Mesenchymal stem cell (in vitro differentiated cells and primary cell): ENCODE measurements around the gene TNFAIP8.

ENCODE experiments used
- DNase-seq: peaks from one replicate; pipeline ENCODE4 v3.0.0-alpha.2; 2013
- H2AFZ ChIP-seq: one replicate; pipeline ENCODE4 v1.6.1; 2013; ENCODE audit warnings: low read depth, mild to moderate bottlenecking, control low read depth, inconsistent platforms, low read length, moderate library complexity
- H2AK5ac ChIP-seq: 2 replicates; pipeline ENCODE4 v1.6.1; 2013; ENCODE audit warnings: low read length, moderate library complexity, mild to moderate bottlenecking, inconsistent platforms; ENCODE audit not compliant: severe bottlenecking
- H2BK120ac ChIP-seq: one replicate; pipeline ENCODE4 v1.6.1; 2013; ENCODE audit warnings: low read depth, mild to moderate bottlenecking, inconsistent platforms, low read length, moderate library complexity
- H2BK12ac ChIP-seq, 2 experiments: one replicate each; pipeline ENCODE4 v1.6.1; 2013; ENCODE audit warnings: inconsistent platforms in 2 of 2, low read length in 2 of 2, mild to moderate bottlenecking in 2 of 2, moderate library complexity in 2 of 2, control low read depth in 1 of 2
- H2BK15ac ChIP-seq: one replicate; pipeline ENCODE4 v1.6.1; 2013; ENCODE audit warnings: mild to moderate bottlenecking, low read depth, inconsistent platforms; ENCODE audit not compliant: poor library complexity, severe bottlenecking
- H2BK5ac ChIP-seq: 2 replicates; pipeline ENCODE4 v1.6.1; 2013; ENCODE audit warnings: low read depth, mild to moderate bottlenecking, low read length, control low read depth, inconsistent platforms; ENCODE audit not compliant: poor library complexity, severe bottlenecking
- H3K14ac ChIP-seq, 2 experiments: one replicate each; pipeline ENCODE4 v1.6.1; 2013; ENCODE audit warnings: inconsistent platforms in 2 of 2, low read length in 2 of 2, control low read depth in 1 of 2, mild to moderate bottlenecking in 1 of 2, moderate library complexity in 1 of 2
- H3K18ac ChIP-seq, 2 experiments: one replicate each; pipeline ENCODE4 v1.6.1; 2013; ENCODE audit warnings: inconsistent platforms in 2 of 2, low read length in 2 of 2, control low read depth in 1 of 2, low read depth in 1 of 2, mild to moderate bottlenecking in 1 of 2
- H3K23ac ChIP-seq, 2 experiments: one replicate each; pipeline ENCODE4 v1.6.1; 2013; ENCODE audit warnings: inconsistent platforms in 2 of 2, low read length in 2 of 2, mild to moderate bottlenecking in 2 of 2, moderate library complexity in 2 of 2, control low read depth in 1 of 2
- H3K27ac ChIP-seq: 2 replicates; pipeline ENCODE4 v1.5.1; 2013; ENCODE audit warnings: mild to moderate bottlenecking, moderate library complexity, low read length, control low read depth, inconsistent platforms; ENCODE audit not compliant: poor library complexity, severe bottlenecking
- H3K27me3 ChIP-seq, 2 experiments: 2 replicates each; pipeline versions ENCODE4 v1.6.1 to v1.7.0; 2013; ENCODE audit warnings: low read length in 2 of 2, mild to moderate bottlenecking in 2 of 2, moderate library complexity in 2 of 2, control low read depth in 1 of 2, inconsistent platforms in 1 of 2; ENCODE audit not compliant: control insufficient read depth in 1 of 2, insufficient read depth in 1 of 2
- H3K36me3 ChIP-seq, 2 experiments: 2 replicates each; pipeline versions ENCODE4 v1.6.1 to v1.7.0; 2013; ENCODE audit warnings: low read length in 2 of 2, control low read depth in 1 of 2, inconsistent platforms in 1 of 2, low read depth in 1 of 2, mild to moderate bottlenecking in 1 of 2; ENCODE audit not compliant: insufficient read depth in 2 of 2, control insufficient read depth in 1 of 2
- H3K4ac ChIP-seq, 2 experiments: one replicate each; pipeline ENCODE4 v1.6.1; 2013; ENCODE audit warnings: inconsistent platforms in 2 of 2, low read length in 2 of 2, mild to moderate bottlenecking in 2 of 2, moderate library complexity in 2 of 2, control low read depth in 1 of 2, low read depth in 1 of 2
- H3K4me1 ChIP-seq: 2 replicates; pipeline ENCODE4 v1.6.1; 2013; ENCODE audit warnings: low read depth, low read length, control low read depth; ENCODE audit not compliant: control insufficient read depth, insufficient read depth
- H3K4me2 ChIP-seq: 2 replicates; pipeline ENCODE4 v1.6.1; 2013; ENCODE audit warnings: low read length, mild to moderate bottlenecking, inconsistent platforms; ENCODE audit not compliant: poor library complexity, severe bottlenecking
- H3K4me3 ChIP-seq, 2 experiments: 2 replicates each; pipeline versions ENCODE4 v1.5.1 to v1.7.0; 2013; ENCODE audit warnings: low read length in 2 of 2, mild to moderate bottlenecking in 2 of 2, control low read depth in 1 of 2, low read depth in 1 of 2; ENCODE audit not compliant: insufficient read depth in 1 of 2
- H3K79me1 ChIP-seq: replicated peaks from 2 replicates; pipeline ENCODE4 v1.6.1; 2013; ENCODE audit warnings: mild to moderate bottlenecking, control low read depth, low read length, inconsistent platforms; ENCODE audit not compliant: poor library complexity, severe bottlenecking
- H3K9ac ChIP-seq: 2 replicates; pipeline ENCODE4 v1.7.0; 2013; ENCODE audit warnings: mild to moderate bottlenecking, low read length, moderate library complexity
- H3K9me3 ChIP-seq: 2 replicates; pipeline ENCODE4 v1.7.0; 2013; ENCODE audit warnings: mild to moderate bottlenecking, low read length; ENCODE audit not compliant: control insufficient read depth
- H4K8ac ChIP-seq: one replicate; pipeline ENCODE4 v1.6.1; 2013; ENCODE audit warnings: inconsistent platforms, mild to moderate bottlenecking, low read length, moderate library complexity
- H4K91ac ChIP-seq: one replicate; pipeline ENCODE4 v1.6.1; 2013; ENCODE audit warnings: mild to moderate bottlenecking, low read length, inconsistent platforms
- WGBS: methylation state at CpG from one replicate; pipeline ENCODE4 v1.1.7; 2013; ENCODE audit warnings: mixed read lengths; 5-methylcytosine and 5-hydroxymethylcytosine counted together

TNFAIP8 gene

DNA sequence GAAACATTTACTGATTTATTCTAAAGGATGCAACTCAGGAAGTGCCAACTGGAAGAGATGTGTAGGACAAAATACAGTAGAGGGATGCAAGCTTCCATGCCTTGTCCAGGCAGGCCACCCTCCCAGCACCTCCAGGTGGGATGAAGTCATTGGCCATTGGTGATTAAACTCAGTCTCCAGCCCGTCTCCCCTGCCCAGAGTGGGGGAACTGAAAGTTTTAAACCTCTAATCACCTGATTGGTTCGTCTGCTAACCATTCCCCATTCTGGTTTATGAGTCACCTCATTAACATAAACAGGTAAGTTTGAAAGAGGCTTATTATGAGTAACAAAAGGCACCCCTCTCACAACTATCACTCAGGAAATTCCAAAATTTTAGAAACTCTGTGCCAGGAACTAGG lies 8.1 kb downstream of the TNFAIP8 start:
- H2AFZ ChIP-seq, result no peak overlapping the region
- no peak overlapping the region for H2AK5ac ChIP-seq
- no peak overlapping the region for H3K23ac ChIP-seq
- 95% methylated on average over 2 of the region's 2 CpGs for WGBS
- no peak overlapping the region for H4K91ac ChIP-seq
- H3K4ac ChIP-seq, result no peak overlapping the region
- DNase-seq, result no peak
- peaks cover 10% of the 10 kb centered on the region for H3K4me1 ChIP-seq
- no peak overlapping the region for H4K8ac ChIP-seq
- no peaks in the 10 kb centered on the region for H3K27me3 ChIP-seq
- no peak overlapping the region for H3K9ac ChIP-seq
- H3K4me2 ChIP-seq, result no peak overlapping the region
- no peak overlapping the region for H3K27ac ChIP-seq
- no peak overlapping the region for H2BK15ac ChIP-seq
- peaks cover 17% of the 10 kb centered on the region for H3K79me1 ChIP-seq
- no peak overlapping the region for H2BK5ac ChIP-seq
- peaks cover 0 to 5% of the 10 kb centered on the region in 2 experiments for H3K36me3 ChIP-seq
- no peaks in the 10 kb centered on the region for H3K9me3 ChIP-seq
- no peak overlapping the region for H3K14ac ChIP-seq
- no peak overlapping the region for H3K18ac ChIP-seq
- H2BK120ac ChIP-seq, result no peak overlapping the region
- H2BK12ac ChIP-seq, result no peak overlapping the region
- H3K4me3 ChIP-seq, result no peak overlapping the region

DNA sequence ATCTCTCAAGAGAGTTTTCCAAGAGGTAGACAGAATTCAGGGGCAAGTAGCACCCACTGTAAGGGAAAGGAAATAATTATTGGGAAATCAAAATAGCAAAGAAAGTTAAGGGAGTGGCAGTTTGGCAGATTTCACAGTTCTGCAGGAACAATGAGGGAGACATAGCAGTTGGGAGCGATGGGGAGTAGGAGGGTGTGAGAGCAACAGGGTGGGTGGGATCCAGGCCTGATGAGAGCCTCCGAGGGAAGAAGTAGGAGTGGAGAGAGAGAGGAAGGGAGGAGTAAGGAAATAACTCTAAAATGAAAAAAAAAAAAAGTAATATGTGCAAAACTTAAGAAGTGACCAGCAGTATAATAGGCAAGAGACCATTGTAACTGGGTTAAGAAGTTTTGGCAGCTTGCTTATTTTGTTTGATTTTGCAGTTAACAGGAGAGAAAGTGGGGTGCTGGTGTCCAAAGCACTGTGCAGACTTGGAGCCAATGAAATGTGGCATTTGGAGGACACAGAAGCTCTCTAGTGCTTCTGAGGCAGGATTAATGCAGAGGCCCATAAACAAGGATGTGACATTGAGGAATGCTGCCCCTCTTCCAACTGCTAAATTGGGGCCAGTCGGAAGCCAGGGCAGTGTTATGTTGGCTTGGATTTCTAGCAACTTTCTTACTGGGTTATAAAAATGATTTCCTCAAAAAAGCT lies 10.2 kb downstream of the TNFAIP8 start:
- Histone ChIP-seq H3K23ac (no peak overlapping the region), H2BK12ac (no peak overlapping the region), H3K14ac (no peak overlapping the region), H2AFZ (no peak overlapping the region), H3K79me1 (peaks cover 17% of the 10 kb centered on the region), H3K27me3 (no peaks in the 10 kb centered on the region), H3K4ac (no peak overlapping the region), H2BK120ac (no peak overlapping the region), H3K27ac (no peak overlapping the region), H2BK5ac (no peak overlapping the region), H4K91ac (no peak overlapping the region), H2AK5ac (no peak overlapping the region), H3K9me3 (no peaks in the 10 kb centered on the region), H3K36me3 (peaks cover 0 to 5% of the 10 kb centered on the region in 2 experiments), H3K4me2 (no peak overlapping the region), H3K18ac (no peak overlapping the region), H3K4me1 (peaks cover 10% of the 10 kb centered on the region), H3K9ac (no peak overlapping the region), H4K8ac (no peak overlapping the region), H3K4me3 (no peak overlapping the region), H2BK15ac (no peak overlapping the region)
- WGBS, result 76% methylated on average over 3 of the region's 3 CpGs
- DNase-seq, result no peak

DNA sequence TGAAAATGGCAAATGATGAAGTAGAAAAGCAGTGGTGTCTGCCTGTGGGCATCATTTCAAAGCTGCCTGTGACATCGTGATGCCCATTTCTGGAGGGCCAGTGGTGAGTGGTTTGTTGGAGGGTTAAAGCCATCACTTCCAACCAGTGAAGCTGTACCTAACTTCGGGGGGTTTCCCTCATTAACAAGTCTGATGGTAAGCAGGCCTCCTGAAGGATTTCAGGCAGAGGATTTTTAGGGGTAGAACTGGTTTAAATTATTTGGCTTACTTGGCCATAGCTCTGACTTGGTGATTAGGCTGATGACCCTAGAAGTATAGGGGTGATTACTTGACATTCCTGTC lies 10.7 kb downstream of the TNFAIP8 start:
- no peak for DNase-seq
- Histone ChIP-seq H3K79me1 (peaks cover 17% of the 10 kb centered on the region), H3K27ac (no peak overlapping the region), H3K4me3 (no peak overlapping the region), H3K18ac (peak overlapping the region in 1 of 2 experiments; percentile 88), H3K23ac (no peak overlapping the region), H2BK15ac (no peak overlapping the region), H3K14ac (peak overlapping the region in 1 of 2 experiments; percentile 89), H2BK12ac (no peak overlapping the region), H3K4ac (peak overlapping the region in 1 of 2 experiments; percentile 38), H3K9me3 (no peaks in the 10 kb centered on the region), H2BK5ac (no peak overlapping the region), H4K8ac (peak overlapping the region; percentile 67), H3K9ac (no peak overlapping the region), H3K27me3 (no peaks in the 10 kb centered on the region), H4K91ac (no peak overlapping the region), H3K4me1 (peaks cover 8% of the 10 kb centered on the region), H2BK120ac (no peak overlapping the region), H2AFZ (no peak overlapping the region), H3K36me3 (peaks cover 0 to 5% of the 10 kb centered on the region in 2 experiments), H2AK5ac (peak overlapping the region; percentile 83), H3K4me2 (no peak overlapping the region)
- WGBS, result 97% methylated on average over 2 of the region's 2 CpGs

DNA sequence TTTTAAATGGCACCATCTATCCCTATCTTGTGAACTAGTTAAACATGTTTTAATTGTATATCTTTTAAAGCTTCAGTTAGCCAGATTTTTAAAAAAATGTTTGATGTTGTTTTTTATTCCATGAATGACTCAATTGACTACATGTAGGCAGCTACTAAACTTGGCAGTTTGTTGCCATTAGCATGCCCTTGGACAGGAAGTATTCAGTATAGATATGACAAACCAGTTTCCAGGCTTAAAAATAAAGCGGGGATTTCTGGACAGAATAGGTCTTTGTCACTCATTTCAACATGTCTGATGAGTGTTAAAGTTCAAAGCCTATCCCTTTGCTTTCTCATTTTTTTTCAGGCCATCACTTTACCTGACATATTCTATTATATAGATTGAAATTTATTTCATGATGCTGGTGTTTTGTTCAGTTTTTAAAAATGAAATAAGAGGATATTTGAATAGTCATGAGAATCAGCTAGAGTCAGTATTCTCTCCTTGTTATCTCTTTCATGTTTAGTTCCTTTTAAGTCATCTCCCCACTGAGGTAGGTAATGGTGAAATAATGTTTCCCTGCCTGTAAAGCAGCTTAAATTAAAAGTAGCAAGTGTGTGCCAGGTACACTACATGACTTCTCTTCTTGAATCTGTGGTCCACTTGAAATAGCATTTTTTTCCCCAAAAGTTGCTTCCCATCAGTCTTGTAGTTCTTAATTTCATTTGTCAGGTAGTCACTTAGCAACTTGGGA lies 11.9 kb downstream of the TNFAIP8 start:
- no peak overlapping the region for H2BK15ac ChIP-seq
- WGBS, result no CpG with 5 or more reads among the region's 1 CpG

More for the DNA sequence above, 11.9 kb downstream of the TNFAIP8 start:
- Histone ChIP-seq H3K79me1 (peaks cover 17% of the 10 kb centered on the region), H2BK12ac (no peak overlapping the region), H3K18ac (no peak overlapping the region), H3K27ac (no peak overlapping the region), H3K36me3 (peaks cover 0 to 6% of the 10 kb centered on the region in 2 experiments), H3K27me3 (no peaks in the 10 kb centered on the region), H3K4me3 (no peak overlapping the region), H3K9ac (no peak overlapping the region), H2AFZ (no peak overlapping the region), H3K9me3 (no peaks in the 10 kb centered on the region), H3K23ac (no peak overlapping the region), H3K14ac (no peak overlapping the region), H2BK5ac (no peak overlapping the region), H2BK120ac (no peak overlapping the region), H3K4ac (no peak overlapping the region), H3K4me1 (peaks cover 7% of the 10 kb centered on the region), H2AK5ac (no peak overlapping the region), H3K4me2 (no peak overlapping the region), H4K91ac (no peak overlapping the region), H4K8ac (no peak overlapping the region)
- no peak for DNase-seq
